Upper lobe of left lung (tissue), 4 donors: ENCODE measurements around the gene CRYBG1.

Source experiments
- EP300 ChIP-seq, 4 donors: sonication (generic); formaldehyde crosslinking; IDR thresholded peaks; one replicate each; pipeline ENCODE4 v1.5.1; 2017; ENCODE audit warnings: antibody characterized with exemption in 4 of 4, control low read depth in 2 of 4
- POLR2A ChIP-seq, 4 donors: fragments of 450-650 bp; IDR thresholded peaks; one replicate each; pipeline ENCODE4 v1.5.1; 2016 to 2017; ENCODE audit warnings: antibody characterized with exemption in 4 of 4, mild to moderate bottlenecking in 2 of 4
- POLR2AphosphoS5 ChIP-seq, 2 donors: sonication (generic); formaldehyde crosslinking; IDR thresholded peaks; one replicate each; pipeline ENCODE4 v1.5.1; 2017; ENCODE audit warnings: antibody characterized with exemption in 2 of 2
- TF ChIP-seq, protein P1 (sequence below), 6 experiments: fragments of 450-650 bp in 4 of 6; fragments of 200-600 bp in 2 of 6; sonication (generic) in 2 of 6; IDR thresholded peaks; one replicate each; pipeline ENCODE4 v1.5.1; 2016 to 2019; ENCODE audit warnings: antibody characterized with exemption in 6 of 6

GRCh38 chr6:106398621-106399020 lies 38.1 kb downstream of the CRYBG1 start:
- TF ChIP-seq, protein P1, sequence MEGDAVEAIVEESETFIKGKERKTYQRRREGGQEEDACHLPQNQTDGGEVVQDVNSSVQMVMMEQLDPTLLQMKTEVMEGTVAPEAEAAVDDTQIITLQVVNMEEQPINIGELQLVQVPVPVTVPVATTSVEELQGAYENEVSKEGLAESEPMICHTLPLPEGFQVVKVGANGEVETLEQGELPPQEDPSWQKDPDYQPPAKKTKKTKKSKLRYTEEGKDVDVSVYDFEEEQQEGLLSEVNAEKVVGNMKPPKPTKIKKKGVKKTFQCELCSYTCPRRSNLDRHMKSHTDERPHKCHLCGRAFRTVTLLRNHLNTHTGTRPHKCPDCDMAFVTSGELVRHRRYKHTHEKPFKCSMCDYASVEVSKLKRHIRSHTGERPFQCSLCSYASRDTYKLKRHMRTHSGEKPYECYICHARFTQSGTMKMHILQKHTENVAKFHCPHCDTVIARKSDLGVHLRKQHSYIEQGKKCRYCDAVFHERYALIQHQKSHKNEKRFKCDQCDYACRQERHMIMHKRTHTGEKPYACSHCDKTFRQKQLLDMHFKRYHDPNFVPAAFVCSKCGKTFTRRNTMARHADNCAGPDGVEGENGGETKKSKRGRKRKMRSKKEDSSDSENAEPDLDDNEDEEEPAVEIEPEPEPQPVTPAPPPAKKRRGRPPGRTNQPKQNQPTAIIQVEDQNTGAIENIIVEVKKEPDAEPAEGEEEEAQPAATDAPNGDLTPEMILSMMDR (IDR thresholded peaks at IDR 0.05) = no peak
- TF ChIP-seq POLR2AphosphoS5 (IDR thresholded peaks at IDR 0.05) (no peak), EP300 (IDR thresholded peaks at IDR 0.05) (no peak), POLR2A (IDR thresholded peaks at IDR 0.05) (no peak)
